H1 (cell line): ENCODE results near the gene PGM1. TPM values are rescaled to one million over a fixed set of nuclear protein-coding genes. Genes with fewer than 3 reads are reported as not detected.

Source experiments
- CTCF ChIA-PET: fragments of 300-600 bp; sonication (Branson Sonifier 250); formaldehyde crosslinking; loops from one replicate; lab custom pipeline; 2021; ENCODE audit not compliant: partially characterized antibody; lab: Charles Lee
- POLR2A ChIA-PET: fragments of 300-600 bp; sonication (Branson Sonifier 250); formaldehyde crosslinking; loops from one replicate; lab custom pipeline; 2021; ENCODE audit warnings: inconsistent platforms; ENCODE audit not compliant: partially characterized antibody; lab: Charles Lee
- DNase-seq, 2 experiments: peaks; one replicate each; pipeline versions ENCODE4 v3.0.0 to v3.0.0-alpha.2; 2010 to 2022; ENCODE audit warnings: low spot score in 2 of 2, low read depth in 1 of 2, mixed read lengths in 1 of 2
- FAIRE-seq: peaks from 2 replicates; lab custom pipeline; 2011; peaks lifted over from hg19 to GRCh38; lab: Jason Lieb, UNC
- H2AFZ ChIP-seq: 2 replicates; pipeline ENCODE4 v1.8.1; 2012; ENCODE audit warnings: low read length, inconsistent platforms
- H2AK5ac ChIP-seq: 2 replicates; pipeline ENCODE4 v1.6.1; 2013; ENCODE audit warnings: low read depth, low read length
- H2BK120ac ChIP-seq: replicated peaks from 2 replicates; pipeline ENCODE3; 2013; ENCODE audit warnings: low read depth, low read length, inconsistent platforms
- H2BK12ac ChIP-seq: 2 replicates; pipeline ENCODE4 v1.6.1; 2013; ENCODE audit warnings: low read depth, low read length
- H2BK15ac ChIP-seq: 2 replicates; pipeline ENCODE4 v1.6.1; 2013; ENCODE audit warnings: low read length
- H2BK20ac ChIP-seq: 2 replicates; pipeline ENCODE4 v1.6.1; 2013; ENCODE audit warnings: low read length
- H2BK5ac ChIP-seq: 2 replicates; pipeline ENCODE4 v1.6.1; 2013; ENCODE audit warnings: low read depth, low read length
- H3K14ac ChIP-seq: 2 replicates; pipeline ENCODE4 v1.6.1; 2013; ENCODE audit warnings: inconsistent platforms; ENCODE audit not compliant: insufficient read length
- H3K18ac ChIP-seq: 2 replicates; pipeline ENCODE4 v1.6.1; 2013; ENCODE audit warnings: low read length; ENCODE audit errors: extremely low read depth
- H3K23ac ChIP-seq: 2 replicates; pipeline ENCODE4 v1.6.1; 2013; ENCODE audit warnings: inconsistent platforms; ENCODE audit not compliant: insufficient read length
- H3K23me2 ChIP-seq: 2 replicates; pipeline ENCODE4 v1.6.1; 2013; ENCODE audit warnings: low read depth, low read length
- H3K27ac ChIP-seq: 2 replicates; pipeline ENCODE4 v1.6.1; 2011; ENCODE audit warnings: low read depth, low read length, inconsistent platforms
- H3K27me3 ChIP-seq, 4 experiments: replicated peaks in 1 of 4; 1 replicate in 1 of 4; 2 replicates in 3 of 4; pipeline versions ENCODE4 v1.6.1 to v1.8.1; 2011 to 2013; ENCODE audit warnings: low read length in 3 of 4, mild to moderate bottlenecking in 3 of 4, inconsistent platforms in 2 of 4, mixed read lengths in 2 of 4, moderate library complexity in 1 of 4; ENCODE audit not compliant: control insufficient read depth in 3 of 4, insufficient read depth in 3 of 4; ENCODE audit errors: extremely low read depth in 1 of 4
- H3K36me3 ChIP-seq, 4 experiments: 2 replicates each; pipeline versions ENCODE4 v1.6.1 to v1.8.1; 2011 to 2013; ENCODE audit warnings: mild to moderate bottlenecking in 4 of 4, low read length in 3 of 4, moderate library complexity in 2 of 4, control low read depth in 1 of 4, inconsistent platforms in 1 of 4; ENCODE audit not compliant: insufficient read depth in 4 of 4, control insufficient read depth in 2 of 4
- H3K4ac ChIP-seq: replicated peaks from 2 replicates; pipeline ENCODE3; 2013; ENCODE audit warnings: low read length, low read depth, mixed read lengths, inconsistent platforms; ENCODE audit not compliant: insufficient read length
- H3K4me1 ChIP-seq, 4 experiments: replicated peaks in 1 of 4; 1 replicate in 1 of 4; 2 replicates in 3 of 4; pipeline versions ENCODE4 v1.6.1 to v1.8.1; 2011 to 2013; ENCODE audit warnings: low read length in 3 of 4, inconsistent platforms in 2 of 4, mixed read lengths in 1 of 4; ENCODE audit not compliant: insufficient read depth in 4 of 4, control insufficient read depth in 3 of 4
- H3K4me2 ChIP-seq, 2 experiments: 2 replicates each; pipeline versions ENCODE4 v1.6.1 to v1.8.1; 2011 to 2013; ENCODE audit warnings: low read depth in 2 of 2, low read length in 2 of 2, control low read depth in 1 of 2, inconsistent platforms in 1 of 2, mild to moderate bottlenecking in 1 of 2; ENCODE audit not compliant: insufficient read depth in 1 of 2
- H3K4me3 ChIP-seq, 4 experiments: fragments of 200-600, 300-600 bp in 1 of 4; sonication (generic), shearing (Covaris generic), sonication (Bioruptor Twin) in 1 of 4; 2 replicates each; pipeline versions ENCODE4 v1.5.1 to v1.8.1; 2011 to 2016; ENCODE audit warnings: low read length in 4 of 4, low read depth in 3 of 4, control low read depth in 2 of 4, inconsistent platforms in 2 of 4, mild to moderate bottlenecking in 2 of 4, mixed read lengths in 1 of 4, moderate library complexity in 1 of 4; ENCODE audit not compliant: insufficient read depth in 2 of 4; ENCODE audit errors: extremely low read depth in 1 of 4
- H3K56ac ChIP-seq: replicated peaks from 2 replicates; pipeline ENCODE3; 2013; ENCODE audit warnings: low read depth, mild to moderate bottlenecking, mixed read lengths, low read length, inconsistent platforms; ENCODE audit not compliant: insufficient read length
- H3K79me1 ChIP-seq: 2 replicates; pipeline ENCODE4 v1.6.1; 2013; ENCODE audit warnings: low read depth, low read length, control low read depth
- H3K79me2 ChIP-seq, 2 experiments: 2 replicates each; pipeline versions ENCODE4 v1.6.1 to v1.8.1; 2012 to 2013; ENCODE audit warnings: low read length in 2 of 2, mild to moderate bottlenecking in 2 of 2, inconsistent platforms in 1 of 2; ENCODE audit not compliant: insufficient read depth in 2 of 2, control insufficient read depth in 1 of 2
- H3K9ac ChIP-seq, 4 experiments: replicated peaks in 1 of 4; 1 replicate in 1 of 4; 2 replicates in 3 of 4; pipeline versions ENCODE4 v1.6.1 to v1.8.1; 2011 to 2013; ENCODE audit warnings: low read depth in 3 of 4, low read length in 3 of 4, control low read depth in 2 of 4, mild to moderate bottlenecking in 2 of 4, moderate library complexity in 2 of 4, inconsistent platforms in 1 of 4; ENCODE audit errors: extremely low read depth in 1 of 4
- H3K9me3 ChIP-seq, 2 experiments: 2 replicates each; pipeline versions ENCODE4 v1.6.1 to v1.8.1; 2012 to 2013; ENCODE audit warnings: mild to moderate bottlenecking in 2 of 2, moderate library complexity in 2 of 2, control low read depth in 1 of 2, inconsistent platforms in 1 of 2, low read depth in 1 of 2, low read length in 1 of 2, mixed read lengths in 1 of 2; ENCODE audit not compliant: insufficient read depth in 2 of 2
- H4K20me1 ChIP-seq, 2 experiments: replicated peaks in 1 of 2; 2 replicates each; pipeline versions ENCODE3 to v1.8.1; 2011 to 2013; ENCODE audit warnings: inconsistent platforms in 2 of 2, low read length in 2 of 2, mild to moderate bottlenecking in 1 of 2; ENCODE audit not compliant: insufficient read depth in 2 of 2, control insufficient read depth in 1 of 2
- H4K5ac ChIP-seq: 2 replicates; pipeline ENCODE4 v1.6.1; 2013; ENCODE audit warnings: low read length, low read depth, mixed read lengths, inconsistent platforms; ENCODE audit not compliant: insufficient read length
- H4K8ac ChIP-seq: 2 replicates; pipeline ENCODE4 v1.8.0; 2013; ENCODE audit warnings: mild to moderate bottlenecking, moderate library complexity, low read length, inconsistent platforms; ENCODE audit not compliant: insufficient read depth; ENCODE audit errors: extremely low read depth
- H4K91ac ChIP-seq: replicated peaks from 2 replicates; pipeline ENCODE3; 2013; ENCODE audit warnings: low read length, mixed read lengths, inconsistent platforms; ENCODE audit not compliant: insufficient read length
- CTBP2 ChIP-seq: IDR thresholded peaks from 2 replicates; pipeline ENCODE4 v1.7.0; 2011; ENCODE audit warnings: borderline replicate concordance, mild to moderate bottlenecking, moderate library complexity, mixed read lengths, low read length; ENCODE audit not compliant: insufficient read depth, insufficient read length
- CTCF ChIP-seq, 3 experiments: IDR thresholded peaks; 1 replicate in 2 of 3; 2 replicates in 1 of 3; pipeline versions ENCODE4 v1.5.1 to v1.6.1; 2011; ENCODE audit warnings: low read length in 3 of 3, mild to moderate bottlenecking in 3 of 3, inconsistent platforms in 2 of 3, low read depth in 1 of 3, moderate library complexity in 1 of 3; ENCODE audit not compliant: insufficient read depth in 1 of 3; ENCODE audit errors: control extremely low read depth in 1 of 3
- E2F6 ChIP-seq: IDR thresholded peaks from 2 replicates; pipeline ENCODE4 v1.6.1; 2012; ENCODE audit warnings: inconsistent platforms
- EP300 ChIP-seq, 2 experiments: IDR thresholded peaks; 1 replicate in 1 of 2; 2 replicates in 1 of 2; pipeline ENCODE4 v1.6.1; 2011 to 2012; ENCODE audit warnings: low read depth in 2 of 2, low read length in 2 of 2, mild to moderate bottlenecking in 2 of 2, borderline replicate concordance in 1 of 2, inconsistent platforms in 1 of 2, moderate library complexity in 1 of 2
- KDM4A ChIP-seq: IDR thresholded peaks from one replicate; pipeline ENCODE4 v1.7.1; 2012; ENCODE audit warnings: low read depth, mild to moderate bottlenecking, moderate library complexity, low read length, inconsistent platforms; ENCODE audit not compliant: severe bottlenecking
- KDM5A ChIP-seq: fragments of 200-600 bp; IDR thresholded peaks from 2 replicates; pipeline ENCODE4 v1.7.1; 2012; ENCODE audit warnings: mild to moderate bottlenecking, low read length, inconsistent platforms, mixed read lengths
- SP4 ChIP-seq: IDR thresholded peaks from 2 replicates; pipeline ENCODE4 v1.6.1; 2012; ENCODE audit warnings: low read length, inconsistent platforms
- TAF1 ChIP-seq: IDR thresholded peaks from 2 replicates; pipeline ENCODE4 v1.6.1; 2011; ENCODE audit warnings: mild to moderate bottlenecking, low read depth, low read length
- USF2 ChIP-seq: IDR thresholded peaks from 2 replicates; pipeline ENCODE4 v1.6.1; 2011; ENCODE audit warnings: low read length, improper control_type of control experiment
- WGBS, 2 experiments: shearing (Covaris generic) in 1 of 2; methylation state at CpG; one replicate each; pipeline versions ENCODE4 v1.1.6 to v1.1.7; 2013 to 2015; ENCODE audit warnings: low lambda C conversion rate in 2 of 2, mixed read lengths in 2 of 2, inconsistent platforms in 1 of 2, low coverage in 1 of 2, missing lambda C conversion rate in 1 of 2; ENCODE audit not compliant: insufficient replicate concordance in 2 of 2, insufficient coverage in 1 of 2, insufficient read length in 1 of 2; ENCODE audit errors: extremely low coverage in 1 of 2, missing lambda C conversion rate in 1 of 2; 5-methylcytosine and 5-hydroxymethylcytosine counted together
- polyA plus RNA-seq, 7 experiments: library from polyadenylated mRNA; depleted of rRNA in 3 of 7; stranded (reverse) in 5 of 7; unstranded in 2 of 7; fragments of >200 nt in 5 of 7; fragments of 200-250 nt in 2 of 7; gene quantifications; 1 replicate in 5 of 7; 2 replicates in 1 of 7; 4 replicates in 1 of 7; pipeline versions ENCODE4 v1.2.1 to v1.2.3, GENCODE V29; 2011 to 2013; ENCODE audit warnings: missing spikeins in 2 of 7, mixed read lengths in 2 of 7
- total RNA-seq: library from RNA; stranded (reverse); fragmentation: NEBNext Ultra II Directional; extraction: Animal tissue kit (Norgen Biotek cat#: 25700); gene quantifications from 2 replicates; pipeline ENCODE4 v1.2.1, GENCODE V29; 2021

The PGM1 gene
- total and polyA plus RNA-seq, 2 of the 8 experiments (the other 6 are each of a cell fraction or from before 2014, with no cell fraction given) = 33.0 to 65.4 TPM

- WGBS, 2 experiments = 91 to 100% methylated on average over 1 to 2 of the region's 2 CpGs
- Histone ChIP-seq H3K36me3 (peaks cover under 1 to 14% (median 3%) of the 10 kb centered on the region in 4 experiments; a peak in 6 of 8 replicates), H4K91ac (no peak overlapping the region), H3K27ac (no peak overlapping the region), H3K9me3 (no peaks in the 10 kb centered on the region), H3K56ac (no peak overlapping the region), H2BK20ac (no peak overlapping the region), H2BK120ac (no peak overlapping the region), H3K27me3 (no peaks in the 10 kb centered on the region), H3K79me1 (peaks cover 2% of the 10 kb centered on the region; the same call in 1 of the 2 replicates), H2BK12ac (no peak overlapping the region), H3K14ac (no peak overlapping the region), H2BK5ac (no peak overlapping the region), H2BK15ac (no peak overlapping the region), H2AK5ac (no peak overlapping the region), H3K4me3 (no peak overlapping the region), H3K18ac (no peak overlapping the region), H3K4ac (no peak overlapping the region), H3K79me2 (no peaks in the 10 kb centered on the region), H3K4me2 (no peak overlapping the region), H3K23me2 (0 out of 2 replicates have a peak, but pooled peaks cover 2% of the 10 kb centered on the region), H3K23ac (no peak overlapping the region), H3K4me1 (peaks cover 0 to 3% (median 0%) of the 10 kb centered on the region in 4 experiments; a peak in 2 of 7 replicates), H2AFZ (no peak overlapping the region), H4K5ac (no peak overlapping the region), H3K9ac (no peak overlapping the region), H4K20me1 (peaks cover 0 to 1% of the 10 kb centered on the region in 2 experiments), H4K8ac (no peak overlapping the region)
- no peak for DNase-seq
- FAIRE-seq = no peak
- POLR2A ChIA-PET = no interaction called here
- CTCF ChIA-PET = interaction anchor here (1.2 kb wide), 1 partner anchor 35 kb away, joined by 3 read pairs; no protein-coding TSS in a partner anchor
- TF ChIP-seq SP4 (no peak), KDM4A (no peak), USF2 (no peak), KDM5A (no peak), TAF1 (no peak), E2F6 (no peak), CTCF (IDR thresholded peaks at IDR 0.05; ENCODE audit: control extremely low read depth in 1 of 3, insufficient read depth in 1 of 3, low read depth in 1 of 3, low read length in 3 of 3) (no peak), CTBP2 (no peak), EP300 (IDR thresholded peaks at IDR 0.05; ENCODE audit: borderline replicate concordance in 1 of 2, low read depth in 2 of 2, low read length in 2 of 2) (no peak)
Measured at GRCh38 chr1:63626222-63626621, 33.0 kb downstream of the PGM1 start.
